Activated CD4-positive, alpha-beta T cell treated with anti-CD3 and anti-CD28 coated beads, Interleukin-2, amount 50 U/mL, for 4 hours (primary cell): Measurements from ENCODE around the gene NEK4.

Experiments used
- DNase-seq, 2 experiments: peaks; one replicate each; pipeline ENCODE4 v3.0.0-alpha.2; 2020

The NEK4 gene

DNA sequence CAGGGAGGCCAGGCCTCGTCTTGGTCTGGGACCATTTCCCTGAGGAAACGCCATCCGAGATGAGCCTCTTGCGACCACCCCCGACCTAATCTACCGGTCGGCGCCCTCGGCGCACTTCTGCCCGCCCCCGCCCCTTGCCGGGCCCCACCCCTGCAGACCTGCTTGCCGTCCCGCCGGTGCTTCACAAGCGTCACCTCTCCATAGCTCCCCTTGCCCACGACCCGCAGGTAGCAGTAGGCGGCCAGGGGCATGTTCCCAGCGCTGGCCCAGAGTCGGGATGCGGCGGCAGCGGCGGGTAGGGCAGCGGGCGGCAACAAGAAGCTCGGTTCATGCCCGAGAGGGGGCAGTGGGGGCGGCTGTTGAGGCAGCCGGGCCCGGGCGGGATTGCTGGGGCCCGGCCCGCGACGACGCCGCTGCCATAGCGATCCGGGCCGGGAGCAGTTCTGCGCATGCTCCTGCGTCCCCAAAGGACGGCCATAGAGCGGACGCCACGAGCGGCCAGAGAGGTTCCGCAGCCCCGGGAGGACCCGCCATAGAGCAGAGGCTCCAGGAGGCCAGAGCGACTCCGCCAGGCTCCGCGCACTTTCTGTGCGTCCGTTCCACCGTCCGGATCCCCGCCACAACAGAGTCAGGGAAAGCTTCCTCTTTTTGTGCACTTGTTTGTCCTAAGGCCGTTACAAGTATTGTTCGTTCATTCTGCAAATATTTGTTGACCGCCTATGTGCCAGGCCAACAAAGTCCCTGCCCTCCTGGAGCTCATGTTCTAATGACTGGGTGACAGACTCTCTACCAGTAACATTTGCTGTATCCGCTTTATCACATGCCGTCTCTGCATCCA, at the start of gene NEK4:
Gene NEK4, minus strand, starts transcription at position 445 of the 838 bp plus-strand sequence. Its CDS starts 194 bp downstream, at position 251.
- peak; percentile 67 to 69 for DNase-seq

GRCh38 chr3:52819936-52820335, 49.2 kb upstream of the NEK4 start:
- DNase-seq = no peak

DNA sequence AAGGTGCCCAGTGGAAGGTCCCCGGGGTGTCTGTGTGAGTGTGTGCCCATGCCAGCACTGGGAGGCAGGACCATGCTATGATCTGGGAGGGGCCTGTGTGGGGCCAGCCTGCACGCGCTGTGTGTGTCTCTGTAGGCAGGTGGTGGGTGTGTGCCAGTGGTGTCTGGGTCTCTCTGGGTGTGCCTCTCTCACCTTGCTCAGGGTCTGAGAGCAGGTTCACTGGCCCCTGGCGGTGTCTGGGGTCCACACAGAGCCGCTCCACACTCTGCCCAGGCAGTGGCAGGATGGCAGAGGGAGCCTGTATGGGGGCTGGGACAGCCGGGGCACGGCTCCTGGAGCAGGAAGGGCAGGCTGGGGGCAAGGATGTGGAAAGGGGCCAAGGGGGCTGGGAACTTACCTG, 47.1 kb upstream of the NEK4 start:
- no peak for DNase-seq

- no peak for DNase-seq
Measured at GRCh38 chr3:52817221-52817620, 46.5 kb upstream of the NEK4 start.

DNA sequence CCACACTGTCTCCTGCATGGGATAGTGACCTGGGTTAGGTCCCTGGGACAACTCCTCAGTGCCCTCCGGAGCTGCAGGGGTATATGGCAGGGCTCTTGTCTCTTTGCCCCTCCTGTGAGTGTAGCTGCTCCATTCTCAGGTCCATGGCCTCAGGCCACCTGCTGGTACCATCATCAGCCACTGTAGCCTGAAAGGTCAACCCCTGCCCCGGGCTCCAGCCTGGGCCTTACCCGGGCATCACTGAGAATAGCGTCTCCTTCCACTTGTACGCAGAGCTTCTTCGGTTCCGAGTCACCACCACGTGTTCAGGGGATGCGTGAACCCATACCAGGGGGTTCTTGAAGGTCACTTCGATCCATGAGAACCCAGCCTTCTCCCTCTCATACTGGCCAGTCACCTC, 45.9 kb upstream of the NEK4 start:
- no peak for DNase-seq

DNA sequence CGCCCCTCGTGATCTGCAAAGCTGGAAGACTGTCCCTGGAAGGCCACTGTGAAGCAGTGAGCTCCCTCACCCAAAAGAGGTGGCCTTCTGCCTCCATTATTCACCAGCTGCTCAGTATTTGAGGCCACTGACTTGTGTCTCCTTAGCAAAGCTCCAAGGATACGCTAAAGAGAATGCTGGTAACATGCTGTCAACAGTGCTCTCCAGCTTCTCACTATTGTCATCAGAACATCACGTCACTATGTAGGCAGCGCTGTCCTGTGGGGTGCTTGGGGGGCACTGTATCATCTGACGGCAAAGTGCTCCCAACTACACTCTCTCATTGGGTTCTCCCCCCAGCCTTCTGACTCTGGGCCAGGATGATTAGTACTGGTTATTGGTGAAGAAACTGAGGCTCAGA, 45.5 kb upstream of the NEK4 start:
- no peak for DNase-seq

- no peak for DNase-seq
Measured at GRCh38 chr3:52813810-52814209, 43.1 kb upstream of the NEK4 start.

GRCh38 chr3:52811452-52812011, 40.8 kb upstream of the NEK4 start:
- DNase-seq = no peak

DNA sequence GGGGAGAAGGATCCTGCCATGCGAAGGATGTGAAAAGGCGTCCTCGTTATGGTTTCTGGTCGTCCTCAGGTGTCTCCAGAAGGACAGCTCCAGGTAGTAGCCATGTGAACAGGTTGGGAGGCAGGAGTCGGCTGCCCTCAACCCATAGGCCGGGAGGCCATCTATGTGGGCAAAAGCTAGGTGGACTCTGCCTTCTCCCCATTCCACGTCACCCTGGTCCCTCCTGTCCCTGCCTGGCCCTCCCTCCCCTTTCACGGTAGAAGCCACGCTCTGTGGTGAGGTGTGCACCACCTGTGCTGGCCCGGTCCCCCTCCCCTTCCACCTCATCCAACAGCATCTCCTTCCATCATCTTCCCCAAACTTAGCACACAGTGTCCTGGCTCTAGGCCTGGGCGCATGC, 40.2 kb upstream of the NEK4 start:
- DNase-seq = no peak

DNA sequence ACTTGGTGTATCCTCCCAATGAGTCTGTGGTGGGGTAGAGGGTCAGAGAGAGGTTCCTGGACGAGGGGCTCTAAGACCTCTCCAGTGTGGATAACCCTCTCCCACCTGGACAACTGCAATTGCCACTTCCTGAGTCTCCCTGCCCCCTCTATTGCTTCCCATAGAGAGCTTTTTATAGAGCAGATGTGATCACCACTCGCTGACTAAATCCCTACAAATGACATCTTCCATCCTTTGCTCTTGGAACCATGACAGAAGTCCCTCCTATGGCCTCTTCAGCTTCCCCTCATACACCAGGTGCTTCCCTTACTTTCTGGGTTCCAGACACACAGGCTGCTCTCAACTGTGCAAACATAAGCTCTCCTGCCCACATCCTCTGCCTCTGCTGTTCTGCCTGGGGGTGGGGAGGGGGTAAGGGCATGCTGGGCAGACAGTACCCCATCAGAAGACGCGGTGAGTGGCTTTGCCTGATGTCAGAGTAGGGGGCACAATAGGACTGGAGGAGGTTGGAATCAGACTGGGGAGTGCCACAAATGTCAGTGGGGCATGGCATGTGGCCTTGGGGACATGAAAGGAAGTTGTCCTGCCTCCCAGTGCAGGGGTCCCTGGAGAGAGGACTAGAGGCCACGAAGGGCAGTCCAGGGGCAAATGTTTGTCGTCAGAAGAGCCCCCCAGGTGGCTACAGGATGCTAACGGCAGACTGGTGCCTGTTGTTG, 39.1 kb upstream of the NEK4 start:
- DNase-seq = no peak

GRCh38 chr3:52809149-52809548, 38.4 kb upstream of the NEK4 start:
- DNase-seq = no peak

GRCh38 chr3:52805270-52806039, 34.7 kb upstream of the NEK4 start:
- no peak for DNase-seq

DNA sequence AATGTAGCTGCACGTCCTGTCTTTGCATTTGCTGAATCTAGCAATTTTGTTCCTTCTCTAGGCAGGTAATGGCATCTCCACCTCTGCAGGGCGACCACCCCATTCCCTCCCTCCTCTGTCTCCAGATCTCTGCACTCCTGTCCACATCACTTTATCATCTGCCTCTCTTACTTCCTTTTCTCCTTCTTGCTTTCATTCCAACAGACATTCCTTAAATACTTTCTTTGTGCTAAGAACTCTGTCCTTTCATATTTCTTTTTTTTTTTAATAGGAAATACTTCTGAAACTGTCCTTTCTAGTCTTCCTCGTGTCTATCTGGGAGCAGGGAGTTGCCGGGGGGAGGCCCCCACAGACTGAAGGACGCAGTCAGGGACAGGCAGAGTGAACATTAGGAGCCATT, 31.1 kb upstream of the NEK4 start:
- no peak for DNase-seq

GRCh38 chr3:52800079-52800478, 29.3 kb upstream of the NEK4 start:
- no peak for DNase-seq

- no peak for DNase-seq
Measured at GRCh38 chr3:52798978-52799476, 28.3 kb upstream of the NEK4 start.

GRCh38 chr3:52798376-52798977, 27.7 kb upstream of the NEK4 start:
- no peak for DNase-seq

- DNase-seq = no peak
Measured at GRCh38 chr3:52796411-52796810, 25.7 kb upstream of the NEK4 start.

- DNase-seq = no peak
Measured at GRCh38 chr3:52795298-52795900, 24.7 kb upstream of the NEK4 start.

DNA sequence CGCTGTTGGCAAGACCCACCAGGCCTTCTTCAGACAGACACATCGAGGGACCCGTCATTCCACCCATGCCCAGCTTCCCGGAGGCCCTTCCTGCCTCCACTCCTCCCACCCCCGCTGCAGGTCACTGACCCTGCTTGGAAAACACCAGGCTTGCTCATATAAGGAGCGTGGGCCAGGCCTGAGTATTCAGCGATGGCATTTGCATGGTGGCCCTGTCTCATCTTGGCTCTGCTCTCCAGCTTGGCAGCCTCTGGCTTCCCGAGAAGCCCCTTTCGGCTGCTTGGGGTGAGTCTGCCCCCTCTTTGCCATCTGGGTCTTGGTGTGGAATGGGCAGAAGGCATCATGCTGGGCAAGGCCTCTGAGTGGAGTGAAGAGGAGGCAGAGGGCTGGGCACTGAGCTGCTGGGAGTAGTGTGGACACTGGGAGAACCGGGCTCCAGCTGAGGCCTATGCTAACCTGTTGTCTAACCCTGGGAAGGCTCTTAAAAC, 23.9 kb upstream of the NEK4 start, which contains the start of gene ITIH3:
Gene ITIH3, plus strand, starts transcription at position 185 of the 488 bp plus-strand sequence. Its CDS starts 8 bp downstream, at position 193.
- no peak for DNase-seq

DNA sequence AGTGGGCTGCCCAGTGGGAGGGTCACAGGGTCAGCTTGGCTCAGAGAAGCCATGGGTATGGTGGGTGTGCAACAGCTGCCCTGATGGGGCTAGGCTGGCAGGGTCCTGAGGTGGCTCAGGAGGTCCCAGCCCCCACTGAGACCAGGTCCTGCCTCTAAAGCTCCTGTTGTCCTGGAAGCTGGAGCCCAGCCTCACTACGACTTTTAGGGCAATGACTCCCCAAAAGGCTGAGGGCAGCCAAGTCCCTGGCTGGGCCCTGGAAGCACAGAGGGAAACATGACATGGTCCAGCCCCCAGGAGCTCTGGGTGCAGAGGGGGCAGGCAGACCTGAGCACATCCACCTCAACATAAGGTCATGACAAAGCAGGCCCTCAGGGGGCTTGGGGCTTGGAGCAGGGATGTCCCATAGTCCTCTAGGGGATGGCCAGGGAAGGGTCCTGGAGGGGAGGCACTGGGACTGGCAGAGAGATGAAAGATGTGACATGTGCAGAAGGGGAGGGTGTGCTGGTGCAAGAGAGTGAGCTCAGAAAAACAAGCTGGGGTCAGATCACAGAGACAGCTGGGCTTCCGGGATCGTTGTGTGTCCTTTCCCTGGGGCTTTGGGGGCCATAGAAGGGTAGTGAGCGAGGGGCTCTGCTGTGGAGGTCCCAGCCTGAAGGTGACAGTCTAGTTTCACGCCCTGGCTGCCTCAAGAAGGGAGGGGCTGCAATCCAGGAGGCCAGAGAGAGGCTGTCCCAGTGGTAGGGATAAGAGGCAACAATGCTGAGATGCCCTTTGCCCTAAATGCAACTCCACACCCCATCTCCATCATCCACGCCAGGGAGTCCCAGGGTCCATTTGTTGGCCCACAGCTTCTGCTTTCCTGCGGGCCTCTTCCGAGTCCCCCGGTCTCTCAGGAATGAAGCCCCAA, 23.2 kb upstream of the NEK4 start:
- DNase-seq = no peak
